GM12892 (cell line): ENCODE data around the gene HES4.

Experiments used
- POLR2A ChIP-seq: IDR thresholded peaks from 2 replicates; pipeline ENCODE4 v1.6.1; 2011; ENCODE audit warnings: low read depth, low read length, control low read depth
- POLR2AphosphoS5 ChIP-seq: IDR thresholded peaks from 2 replicates; pipeline ENCODE4 v1.6.1; 2011; ENCODE audit warnings: low read depth, low read length, control low read depth
- TAF1 ChIP-seq: IDR thresholded peaks from 2 replicates; pipeline ENCODE4 v1.6.1; 2011; ENCODE audit warnings: low read depth, mild to moderate bottlenecking, control low read depth, low read length, borderline replicate concordance

DNA sequence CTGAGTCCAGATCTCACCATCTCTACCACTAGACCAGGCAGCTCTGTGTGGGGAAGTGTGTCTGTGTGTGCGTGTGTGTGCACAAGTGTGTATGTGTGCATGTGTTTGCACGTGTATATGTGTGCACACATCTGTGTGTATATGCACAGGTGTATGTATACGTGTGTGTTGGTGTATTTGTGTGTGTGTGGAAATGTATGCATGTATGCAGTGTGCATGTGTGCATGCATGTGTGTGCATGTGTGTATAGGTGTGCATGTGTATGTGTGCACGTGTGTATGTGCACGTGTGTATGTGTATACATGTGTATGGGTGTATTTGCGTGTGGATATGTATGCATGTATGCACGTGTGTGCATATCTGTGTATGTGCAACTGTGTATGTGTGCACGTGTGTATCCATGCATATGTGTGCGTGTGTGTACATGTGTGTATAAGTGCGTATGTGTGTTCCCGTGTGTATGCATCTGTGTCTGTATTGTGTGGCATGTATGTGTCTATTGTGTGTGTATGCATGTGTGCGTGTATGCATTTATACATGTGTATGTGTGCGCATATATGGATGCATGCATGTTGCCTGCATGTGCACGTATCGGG, 30.5 kb downstream of the HES4 start:
- TF ChIP-seq TAF1 (no peak), POLR2A (no peak), POLR2AphosphoS5 (no peak)
